GM12878 (cell line): ENCODE data around the gene SLC45A3. TPM values are rescaled to one million over a fixed set of nuclear protein-coding genes. Genes with fewer than 3 reads are reported as not detected.

Experiments
- ATAC-seq: fragments of 200-7000 bp; cut with Tn5 transposase; 3 replicates; pipeline ENCODE4 v1.9.1; 2020; ENCODE audit warnings: mild to moderate bottlenecking, moderate library complexity
- BruUV-seq: library from RNA; stranded (reverse); fragments of 400-500 nt; replicated peaks from 2 replicates; lab custom pipeline; 2021; lab: Mats Ljungman, UMichigan
- CTCF ChIA-PET: fragments of 300-600 bp; sonication (Branson Sonifier 250); formaldehyde crosslinking; extraction: SDS; loops from one replicate; lab custom pipeline; 2021; ENCODE audit warnings: inconsistent platforms; lab: Yijun Ruan, JAX
- POLR2A ChIA-PET: fragments of 350-600 bp; formaldehyde crosslinking; extraction: SDS; loops from one replicate; lab custom pipeline; 2021; ENCODE audit warnings: inconsistent platforms; lab: Charles Lee
- RAD21 ChIA-PET: fragments of 300-600 bp; sonication (Branson Sonifier 250); formaldehyde crosslinking; loops from one replicate; lab custom pipeline; 2023; ENCODE audit warnings: antibody characterized with exemption; ENCODE audit not compliant: unreplicated experiment; lab: Charles Lee
- SMC1A ChIA-PET: fragments of 300-600 bp; sonication (Branson Sonifier 250); formaldehyde crosslinking; loops from one replicate; lab custom pipeline; 2023; ENCODE audit not compliant: unreplicated experiment, uncharacterized antibody; lab: Charles Lee
- DNase-seq: peaks from one replicate; pipeline ENCODE4 v3.0.0-alpha.2; 2011; ENCODE audit warnings: low read depth, low spot score
- FAIRE-seq: peaks from 3 replicates; lab custom pipeline; 2011; peaks lifted over from hg19 to GRCh38; lab: Jason Lieb, UNC
- H2AFZ ChIP-seq: 2 replicates; pipeline ENCODE4 v1.6.0; 2011; ENCODE audit warnings: low read depth, low read length, control low read depth; ENCODE audit not compliant: control insufficient read depth
- H3K27ac ChIP-seq: 2 replicates; pipeline ENCODE4 v1.5.1; 2011; ENCODE audit warnings: control low read depth; ENCODE audit not compliant: control insufficient read depth, insufficient read depth
- H3K27me3 ChIP-seq, 2 experiments: replicated peaks in 1 of 2; 2 replicates each; pipeline versions ENCODE4 v1.6.0 to v1.6.1; 2011; ENCODE audit warnings: low read length in 1 of 2; ENCODE audit not compliant: control insufficient read depth in 2 of 2, insufficient read depth in 2 of 2
- H3K36me3 ChIP-seq, 2 experiments: 2 replicates each; pipeline ENCODE4 v1.5.1; 2011; ENCODE audit warnings: low read length in 1 of 2; ENCODE audit not compliant: control insufficient read depth in 2 of 2, insufficient read depth in 2 of 2
- H3K4me1 ChIP-seq: 2 replicates; pipeline ENCODE4 v1.6.1; 2011; ENCODE audit warnings: mild to moderate bottlenecking, low read length, moderate library complexity, mixed read lengths; ENCODE audit not compliant: control insufficient read depth, insufficient read depth
- H3K4me2 ChIP-seq: 2 replicates; pipeline ENCODE4 v1.6.0; 2011; ENCODE audit warnings: control low read depth; ENCODE audit not compliant: control insufficient read depth, insufficient read depth
- H3K4me3 ChIP-seq: fragments of 200-600 bp; sonication (generic); 2 replicates; pipeline ENCODE4 v1.5.1; 2016
- H3K79me2 ChIP-seq: 2 replicates; pipeline ENCODE4 v1.6.0; 2011; ENCODE audit warnings: low read length; ENCODE audit not compliant: control insufficient read depth, insufficient read depth
- H3K9ac ChIP-seq: 2 replicates; pipeline ENCODE4 v1.8.0; 2011; ENCODE audit warnings: low read length, control low read depth, mixed read lengths; ENCODE audit not compliant: control insufficient read depth, insufficient read depth
- H3K9me3 ChIP-seq: replicated peaks from 3 replicates; pipeline ENCODE4 v1.5.1; 2011; ENCODE audit warnings: mild to moderate bottlenecking, low read length; ENCODE audit not compliant: control insufficient read depth, insufficient read depth
- H4K20me1 ChIP-seq: 2 replicates; pipeline ENCODE4 v1.6.0; 2011; ENCODE audit not compliant: control insufficient read depth, insufficient read depth
- BMI1 ChIP-seq: fragments of 450-650 bp; IDR thresholded peaks from 2 replicates; pipeline ENCODE4 v1.6.1; 2016; ENCODE audit warnings: mild to moderate bottlenecking, moderate library complexity, borderline replicate concordance
- CTCF ChIP-seq, 3 experiments: IDR thresholded peaks in 2 of 3; conservative IDR thresholded peaks in 1 of 3; 2 replicates each; pipeline ENCODE4 v1.5.1; 2011; ENCODE audit warnings: low read depth in 3 of 3, low read length in 3 of 3, mild to moderate bottlenecking in 3 of 3, control low read depth in 2 of 3, moderate library complexity in 2 of 3, inconsistent platforms in 1 of 3, mixed read lengths in 1 of 3; ENCODE audit not compliant: control insufficient read depth in 2 of 3, insufficient read depth in 1 of 3; ENCODE audit errors: extremely low read depth in 1 of 3
- HDAC6 ChIP-seq: fragments of 200-600 bp; sonication (generic); IDR thresholded peaks from one replicate; pipeline ENCODE4 v1.8.0; 2017; ENCODE audit warnings: antibody characterized with exemption; ENCODE audit not compliant: unreplicated experiment
- IKZF2 ChIP-seq, 2 experiments: fragments of 450-650 bp; IDR thresholded peaks; 2 replicates each; pipeline ENCODE4 v1.6.1; 2017; ENCODE audit warnings: mild to moderate bottlenecking in 2 of 2, moderate library complexity in 2 of 2
- NR2F1 ChIP-seq: fragments of 450-650 bp; conservative IDR thresholded peaks from 2 replicates; pipeline ENCODE4 v1.6.1; 2017; ENCODE audit warnings: mild to moderate bottlenecking
- RAD21 ChIP-seq: IDR thresholded peaks from 2 replicates; pipeline ENCODE4 v1.6.1; 2011; ENCODE audit warnings: mild to moderate bottlenecking, low read depth, low read length, moderate library complexity; ENCODE audit not compliant: insufficient read depth
- SP1 ChIP-seq: IDR thresholded peaks from one replicate; pipeline ENCODE4 v1.6.1; 2011; ENCODE audit warnings: low read depth, low read length
- SPI1 ChIP-seq: IDR thresholded peaks from 2 replicates; pipeline ENCODE4 v1.6.1; 2011; ENCODE audit warnings: low read depth, mild to moderate bottlenecking, low read length, moderate library complexity, borderline replicate concordance; ENCODE audit not compliant: insufficient read depth
- SREBF2 ChIP-seq: IDR thresholded peaks from 2 replicates; pipeline ENCODE4 v1.6.1; 2012; ENCODE audit warnings: mild to moderate bottlenecking, low read length
- TAF1 ChIP-seq: IDR thresholded peaks from 2 replicates; pipeline ENCODE4 v1.6.1; 2011; ENCODE audit warnings: mild to moderate bottlenecking, low read depth, low read length, borderline replicate concordance
- USF1 ChIP-seq: IDR thresholded peaks from 2 replicates; pipeline ENCODE4 v1.6.1; 2011; ENCODE audit warnings: borderline replicate concordance, low read depth, mild to moderate bottlenecking, moderate library complexity, mixed read lengths, low read length; ENCODE audit not compliant: insufficient read depth; ENCODE audit errors: extremely low read length
- ZBED1 ChIP-seq: IDR thresholded peaks from 2 replicates; pipeline ENCODE4 v1.6.1; 2016; ENCODE audit warnings: borderline replicate concordance
- ZNF207 ChIP-seq: fragments of 450-650 bp; IDR thresholded peaks from 2 replicates; pipeline ENCODE4 v1.6.1; 2014; ENCODE audit warnings: antibody characterized with exemption, mild to moderate bottlenecking, borderline replicate concordance
- ZNF24 ChIP-seq: fragments of 450-650 bp; IDR thresholded peaks from 2 replicates; pipeline ENCODE4 v1.6.1; 2017; ENCODE audit warnings: antibody characterized with exemption, mild to moderate bottlenecking
- ZNF384 ChIP-seq: IDR thresholded peaks from 2 replicates; pipeline ENCODE4 v1.6.1; 2012; ENCODE audit warnings: low read depth, mild to moderate bottlenecking, low read length, improper control_type of control experiment, borderline replicate concordance
- ZNF687 ChIP-seq: fragments of 450-650 bp; IDR thresholded peaks from 2 replicates; pipeline ENCODE4 v1.6.1; 2017; ENCODE audit warnings: mild to moderate bottlenecking, moderate library complexity
- WGBS: methylation state at CpG from one replicate; pipeline ENCODE4 v1.1.6; 2016; ENCODE audit warnings: low lambda C conversion rate; ENCODE audit not compliant: insufficient replicate concordance, insufficient coverage; ENCODE audit errors: missing lambda C conversion rate; 5-methylcytosine and 5-hydroxymethylcytosine counted together
- in situ Hi-C: fragments of 300-500 bp; cut with MboI; formaldehyde crosslinking; loops from 9 replicates; pipeline ENCODE4 v1.14.3; 2018; ENCODE audit warnings: mixed read lengths
- intact Hi-C: fragments of 100-400 bp; cut with micrococcal nuclease; formaldehyde crosslinking; loops from one replicate; pipeline ENCODE4 v1.14.2; 2022; ENCODE audit not compliant: unreplicated experiment
- polyA plus RNA-seq, 11 experiments: library from polyadenylated mRNA; depleted of rRNA in 4 of 11; unstranded in 6 of 11; stranded (reverse) in 5 of 11; fragments of >200 nt; fragmentation: Nextera tagmentation in 4 of 11; fragmentation: Illumina TruSeq in 1 of 11; extraction: Ambion mirVana in 4 of 11; extraction: Trizol in 1 of 11; gene quantifications; 1 replicate in 1 of 11; 2 replicates in 10 of 11; pipeline versions ENCODE4 v1.2.1 to v1.2.3, GENCODE V29; 2011 to 2016; ENCODE audit warnings: inconsistent platforms in 2 of 11, missing spikeins in 2 of 11, low read depth in 1 of 11
- total RNA-seq, 4 experiments: library from RNA; depleted of rRNA in 3 of 4; stranded (reverse); fragments of >200 nt in 3 of 4; fragmentation: Illumina TruSeq in 1 of 4; extraction: Trizol in 1 of 4; gene quantifications; 2 replicates each; pipeline versions ENCODE4 v1.2.1 to v1.2.3, GENCODE V29; 2013 to 2021

Gene SLC45A3
- total and polyA plus RNA-seq, 10 of the 15 experiments (the other 5 are each of a cell fraction or from before 2014, with no cell fraction given) = 0.26 to 10.3 (median 4.1) TPM

GRCh38 chr1:205668951-205669340, 11.4 kb downstream of the SLC45A3 start:
- Histone ChIP-seq H3K4me1 (peaks cover 80% of the 10 kb centered on the region), H4K20me1 (0 out of 2 replicates have a peak, but pooled peaks cover 7% of the 10 kb centered on the region), H3K36me3 (no peaks in the 10 kb centered on the region), H3K9ac (peak overlapping the region; percentile 65), H3K4me2 (peak overlapping the region; percentile 61), H3K79me2 (peaks cover 5% of the 10 kb centered on the region), H2AFZ (peak overlapping the region; percentile 52), H3K9me3 (no peaks in the 10 kb centered on the region), H3K27ac (peak overlapping the region; percentile 71), H3K27me3 (no peaks in the 10 kb centered on the region), H3K4me3 (peak overlapping the region; percentile 51; the same call in 1 of the 2 replicates)
- DNase-seq (peak; percentile 65), ATAC-seq (peak; percentile 63), FAIRE-seq (no peak)
- in situ Hi-C loops = no loop called here
- ChIA-PET POLR2A (interaction anchor here (1.0 to 7.8 kb wide), 12 partner anchors 10 to 105 kb away, joined by 3 to 89 read pairs (median 8); partner anchors contain the start of genes NUCKS1, RAB29 and SLC45A3), RAD21 (interaction anchor here (0.5 to 11.4 kb wide), 17 partner anchors 9 to 1188 kb away, joined by 3 to 194 read pairs (median 8); partner anchors contain the start of genes ELK4, NUCKS1 and SLC45A3), SMC1A (interaction anchor here (0.6 to 26.7 kb wide), 14 partner anchors 10 to 308 kb away, joined by 3 to 1008 read pairs (median 12); partner anchors contain the start of genes ELK4, RAB29 and SLC45A3), CTCF (interaction anchor here (0.8 to 31.9 kb wide), 12 partner anchors 10 to 334 kb away, joined by 3 to 1339 read pairs (median 6); partner anchors contain the start of gene SLC45A3)
- 18% methylated on average over 5 of the region's 5 CpGs for WGBS
- BruUV-seq = no TSS peak
- intact Hi-C loops = no loop called here
- TF ChIP-seq SREBF2 (no peak), CTCF (IDR thresholded peaks at IDR 0.05 in 2 of 3, conservative IDR thresholded peaks at IDR 0.05 in 1 of 3; ENCODE audit: control insufficient read depth in 2 of 3, extremely low read depth in 1 of 3, insufficient read depth in 1 of 3, low read depth in 3 of 3, low read length in 3 of 3) (peak in 2 of 3 experiments; percentile 31 to 48; a peak in 3 of 6 replicates), ZNF24 (0 out of 2 replicates have a peak, but pooled peaks have one; percentile 23), ZNF384 (no peak), RAD21 (peak; percentile 30; the same call in 1 of the 2 replicates), SPI1 (peak; percentile 85), TAF1 (peak; percentile 42; the same call in 1 of the 2 replicates), ZBED1 (no peak), ZNF207 (no peak), USF1 (no peak), BMI1 (no peak), NR2F1 (no peak; the same call in 1 of the 2 replicates), IKZF2 (IDR thresholded peaks at IDR 0.05) (peak; percentile 69 to 77; a peak in 3 of 4 replicates), SP1 (peak; percentile 6), HDAC6 (no peak), ZNF687 (peak; percentile 97)
